NCI-H2107 treated with DMSO at 0.1 percent for 48 hours (cell line): Measurements from ENCODE around the gene CEP192.

Experiments used
- DNase-seq: peaks from one replicate; lab custom pipeline; 2025; ENCODE audit not compliant: unreplicated experiment; lab: John Stamatoyannopoulos, UW

Gene CEP192

DNA sequence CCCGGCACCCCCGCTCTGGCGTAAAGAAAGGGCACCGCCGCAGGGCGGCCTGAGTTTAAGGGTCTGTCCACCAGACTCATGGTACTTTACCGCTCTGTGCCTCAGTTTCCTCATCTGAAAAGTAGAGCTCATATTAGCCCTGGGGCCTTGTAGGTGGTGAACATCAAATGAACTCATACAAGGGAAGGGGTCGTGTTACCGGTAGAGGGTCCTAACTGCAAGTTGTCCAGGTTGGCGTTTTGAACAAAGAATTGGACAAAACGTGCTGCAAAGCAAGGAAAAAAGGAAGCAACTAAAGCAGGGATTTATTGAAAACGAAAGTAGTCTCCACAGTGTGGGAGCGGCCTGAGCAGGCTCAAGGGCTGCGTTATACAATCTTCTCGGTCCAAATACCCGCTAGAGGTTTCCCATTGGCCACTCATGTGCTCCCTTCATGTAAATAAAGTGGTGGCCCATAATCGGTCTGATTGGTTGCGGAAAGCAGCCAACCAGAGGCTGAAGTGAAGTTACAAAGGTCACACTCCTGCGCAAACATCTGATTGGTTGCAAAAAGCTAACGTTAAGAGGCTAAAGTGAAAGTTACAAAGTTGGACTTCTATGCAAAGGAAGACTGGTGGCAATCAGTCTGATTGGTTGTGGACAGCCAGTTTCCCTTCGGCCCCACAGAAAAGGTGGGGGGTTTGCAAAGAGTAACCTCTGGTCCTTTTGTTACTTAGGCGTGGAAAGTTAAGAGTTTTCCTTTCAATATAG, 146.7 kb downstream of the CEP192 start:
- DNase-seq = no peak

DNA sequence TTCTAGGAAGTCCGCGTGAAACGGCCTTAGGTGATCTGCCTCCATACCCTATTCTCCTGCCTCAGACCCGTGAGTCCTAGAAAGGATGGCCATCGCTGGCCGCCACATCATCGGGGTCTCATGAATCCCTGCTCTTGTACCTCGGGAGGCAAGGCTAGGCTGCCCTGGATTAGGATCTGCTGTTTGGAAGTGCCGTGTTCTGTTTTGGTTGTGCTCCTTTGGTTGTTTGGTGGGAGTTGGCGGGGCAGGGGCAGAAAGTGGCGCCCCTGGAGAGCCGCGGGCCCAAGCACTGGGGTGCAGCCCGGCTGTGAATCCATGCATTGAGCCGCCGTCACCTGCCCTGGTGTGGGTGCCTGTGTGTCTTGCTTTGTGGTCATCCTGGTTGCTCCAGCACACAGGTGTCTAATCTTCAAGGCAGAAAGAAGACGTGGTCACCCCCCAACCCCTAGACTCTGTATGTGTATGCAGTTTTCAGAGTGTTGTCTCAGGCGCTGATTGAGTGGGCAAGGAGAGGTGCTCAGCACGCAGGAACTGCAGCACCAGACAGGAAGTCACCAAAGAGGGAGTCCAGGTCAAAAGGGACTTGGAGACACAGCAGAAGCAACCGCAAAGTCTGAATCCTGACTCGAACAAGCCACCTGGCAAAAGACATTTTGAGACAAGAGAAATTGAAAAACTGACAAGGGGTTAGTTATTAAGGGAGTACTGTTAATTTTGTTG, 147.4 kb downstream of the CEP192 start:
- DNase-seq = no peak

DNA sequence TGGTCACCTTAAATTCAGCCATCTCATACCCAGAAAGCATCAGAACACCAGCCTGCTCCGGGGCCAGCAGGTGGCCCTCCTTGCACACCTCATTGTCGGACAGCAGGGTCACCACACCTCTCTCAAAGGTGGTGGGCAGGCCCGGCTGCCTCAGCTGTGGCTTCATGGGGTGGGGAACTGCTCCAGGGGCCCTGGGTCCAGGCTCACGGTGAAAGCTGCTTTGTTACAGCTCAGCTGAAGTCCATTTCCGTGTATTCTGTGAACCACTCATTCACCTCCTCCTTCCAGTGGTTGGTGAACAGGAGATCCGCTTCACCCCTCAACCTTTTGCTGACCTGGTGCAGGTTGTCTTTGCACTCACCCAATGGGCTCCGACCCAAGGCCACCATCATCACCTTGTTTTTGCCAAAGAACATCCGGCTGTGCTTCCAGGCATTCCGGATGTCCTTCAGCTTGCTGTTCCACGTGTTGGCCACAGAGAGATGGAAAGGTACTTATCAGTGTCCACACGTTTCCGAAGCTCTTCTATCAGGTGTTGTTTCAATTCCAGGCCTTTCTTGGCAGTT, 148.8 kb downstream of the CEP192 start:
- no peak for DNase-seq

DNA sequence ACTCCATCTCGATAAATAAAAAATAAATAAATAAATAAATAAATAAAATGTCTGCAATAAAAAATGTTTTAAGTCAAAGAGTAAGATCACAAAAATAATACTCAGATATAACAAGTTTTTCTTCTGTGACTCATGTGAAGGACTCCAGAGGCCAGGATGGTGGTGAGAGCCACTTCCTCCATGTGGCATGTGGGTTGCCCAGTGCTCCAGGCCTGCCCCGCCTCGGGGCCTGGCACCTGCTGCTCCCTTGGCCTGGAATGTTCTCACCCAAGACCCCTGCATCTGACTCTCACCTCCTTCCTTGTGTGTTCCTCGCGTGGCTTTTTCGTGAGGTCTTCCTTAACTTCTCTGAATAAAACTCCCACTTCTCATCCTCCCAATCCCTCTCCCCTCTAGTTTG, 150.0 kb downstream of the CEP192 start:
- DNase-seq = no peak

DNA sequence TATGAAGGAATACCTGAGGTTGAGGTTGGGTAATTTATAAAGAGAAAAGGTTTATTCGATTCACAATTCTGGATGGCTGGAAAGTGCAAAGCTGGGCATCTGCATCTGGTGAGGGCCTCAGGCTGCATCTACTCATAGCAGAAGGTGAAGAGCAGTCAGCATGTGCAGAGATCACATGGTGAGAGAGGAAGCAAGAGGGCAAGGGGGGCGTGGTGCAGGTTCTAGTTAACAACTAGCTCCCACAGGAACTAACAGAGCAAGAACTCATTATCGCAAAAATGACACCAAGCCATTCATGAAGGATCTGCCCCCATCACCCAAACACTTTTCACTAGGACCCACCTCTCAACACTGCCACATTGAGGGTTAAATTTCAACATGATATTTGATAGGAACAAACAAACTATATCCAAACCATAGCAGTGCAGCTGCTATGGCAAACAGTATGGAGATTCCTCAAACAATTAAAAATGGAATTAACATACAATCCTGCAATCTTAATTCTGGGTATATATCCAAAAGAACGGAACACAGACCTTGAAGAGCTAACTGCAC, 154.6 kb downstream of the CEP192 start:
- no peak for DNase-seq

DNA sequence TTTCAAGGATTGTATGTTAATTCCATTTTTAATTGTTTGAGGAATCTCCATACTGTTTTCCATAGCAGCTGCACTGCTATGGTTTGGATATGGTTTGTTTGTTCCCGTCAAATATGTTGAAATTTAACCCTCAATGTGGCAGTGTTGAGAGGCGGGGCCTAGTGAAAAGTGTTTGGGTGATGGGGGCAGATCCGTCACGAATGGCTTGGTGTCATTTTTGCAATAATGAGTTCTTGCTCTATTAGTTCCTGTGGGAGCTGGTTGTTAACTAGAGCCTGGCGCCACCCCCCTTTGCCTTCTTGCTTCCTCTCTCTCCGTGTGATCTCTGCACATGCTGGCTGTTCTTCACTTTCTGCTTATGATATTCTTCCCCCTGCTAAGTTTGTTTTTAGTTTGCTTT, 156.0 kb downstream of the CEP192 start:
- DNase-seq = peak; percentile 78

DNA sequence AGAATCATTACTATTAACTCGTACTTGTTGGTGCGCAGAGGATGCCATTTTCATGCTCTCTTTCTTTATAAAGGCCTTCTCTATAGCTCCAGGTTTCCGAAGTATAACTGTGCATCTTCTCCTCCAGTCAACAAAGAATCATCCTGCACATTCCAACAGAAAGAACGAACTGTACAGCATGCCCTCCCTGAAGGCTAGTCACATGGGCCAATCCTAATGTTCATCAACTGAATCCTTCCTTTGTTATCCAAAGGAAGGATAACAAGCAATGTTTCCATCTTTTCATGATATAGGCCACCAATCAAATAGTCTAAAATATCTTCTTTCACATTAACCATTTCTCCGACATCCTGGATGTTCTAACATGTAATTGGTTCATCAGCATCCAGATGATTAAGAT, 160.5 kb downstream of the CEP192 start:
- DNase-seq = no peak

DNA sequence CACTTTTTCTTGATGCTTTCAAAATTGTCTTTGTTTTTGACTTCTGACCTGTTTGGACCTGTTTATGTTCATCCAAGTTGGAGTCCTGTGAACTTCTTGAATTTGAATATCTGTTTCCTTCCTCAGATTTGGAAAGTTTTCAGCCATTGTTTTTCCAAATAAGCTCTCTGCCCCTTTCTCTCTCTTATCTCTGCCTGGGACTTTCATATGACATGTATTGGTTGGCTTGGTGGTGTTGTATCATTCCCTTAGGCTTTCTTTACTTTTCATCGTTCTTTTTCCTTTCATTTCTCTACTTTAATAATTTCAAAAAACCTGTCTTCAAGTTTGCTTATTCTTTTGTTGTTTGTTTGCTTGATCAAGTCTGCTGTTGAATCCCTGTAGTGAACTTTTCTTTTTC, 167.3 kb downstream of the CEP192 start:
- no peak for DNase-seq

DNA sequence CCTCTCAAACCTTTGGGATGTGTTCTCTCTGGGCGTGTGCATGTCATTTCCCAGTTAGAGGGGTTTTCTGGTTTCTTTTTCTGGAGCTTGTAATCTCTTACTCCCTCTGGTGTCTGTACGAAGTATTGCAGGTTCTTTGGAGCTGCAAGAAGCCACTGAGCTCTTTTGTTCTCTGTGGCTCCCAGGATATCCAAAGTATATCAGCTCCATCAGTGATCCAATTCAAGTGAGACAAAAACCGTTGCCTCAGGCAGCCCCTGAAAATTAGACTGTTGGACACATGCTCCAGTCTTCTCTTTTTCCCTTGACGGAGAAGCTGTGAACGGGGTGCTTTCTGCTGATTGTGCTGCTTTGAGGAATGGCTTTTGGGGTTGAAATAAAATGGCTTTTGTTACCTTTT, 168.4 kb downstream of the CEP192 start:
- DNase-seq = peak; percentile 16

DNA sequence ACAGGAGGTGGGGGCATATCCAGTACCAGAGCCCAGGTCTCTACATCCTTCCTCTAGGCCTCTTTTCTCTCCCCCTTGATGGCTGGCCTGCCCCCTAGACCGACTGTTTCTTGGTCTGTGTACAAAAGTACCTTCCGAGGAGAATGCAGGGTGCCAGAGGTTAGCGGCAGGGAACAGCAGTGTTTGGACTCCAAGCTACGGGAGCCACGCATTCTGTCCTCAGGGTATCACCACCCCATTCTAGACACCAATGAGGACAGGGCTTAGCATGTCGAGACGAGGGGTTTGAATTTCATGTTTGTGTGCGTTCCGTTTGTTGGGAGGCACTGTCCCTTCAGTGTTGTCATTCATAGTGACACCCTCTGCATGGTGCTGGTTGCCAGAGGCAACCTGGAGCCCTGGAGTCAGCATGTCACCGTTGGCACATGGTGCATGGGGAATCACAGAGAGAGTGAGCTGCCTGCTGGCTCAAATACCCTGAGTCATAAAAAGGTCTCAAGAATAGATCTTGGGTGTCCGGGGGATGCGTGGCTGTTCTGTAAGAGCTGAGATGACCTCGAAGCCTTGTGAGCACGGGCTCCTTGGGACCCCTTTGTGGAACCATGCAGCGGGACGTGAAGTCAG, 170.2 kb downstream of the CEP192 start:
- no peak for DNase-seq

DNA sequence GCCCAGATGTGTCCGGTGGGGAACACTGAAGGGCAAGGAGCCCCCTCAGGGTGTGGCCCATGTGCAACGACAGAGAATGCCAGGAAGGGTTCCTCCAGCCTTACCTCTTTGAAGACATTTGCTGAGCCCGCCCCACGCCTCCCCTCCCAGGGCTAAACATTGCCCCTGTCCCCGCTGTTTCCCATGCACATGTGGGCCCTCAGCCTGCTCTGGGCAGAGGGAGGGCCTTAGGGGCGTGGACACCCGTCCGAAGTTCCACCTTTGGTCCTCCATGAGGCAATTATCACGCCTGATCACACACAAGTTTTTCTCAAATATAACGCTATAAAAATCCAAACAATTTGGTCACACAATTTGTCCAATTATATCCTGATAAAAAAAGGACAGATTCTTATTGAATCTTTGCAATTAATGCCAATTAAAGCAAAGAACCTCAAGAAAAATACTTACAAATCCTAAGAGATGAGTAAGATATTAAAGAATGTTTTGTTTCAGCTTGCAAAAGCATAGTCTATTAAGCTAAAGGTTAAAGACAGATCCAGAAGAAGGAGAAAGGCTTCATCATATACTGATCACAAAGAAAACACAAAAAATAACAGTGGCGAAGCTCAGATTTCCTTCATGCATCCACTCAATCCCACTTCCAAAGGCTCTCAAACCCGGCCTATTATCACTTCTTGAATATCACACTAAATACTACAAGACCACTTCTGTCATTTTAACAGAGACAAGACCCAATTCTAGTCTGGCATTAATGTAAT, 172.2 kb downstream of the CEP192 start:
- no peak for DNase-seq

DNA sequence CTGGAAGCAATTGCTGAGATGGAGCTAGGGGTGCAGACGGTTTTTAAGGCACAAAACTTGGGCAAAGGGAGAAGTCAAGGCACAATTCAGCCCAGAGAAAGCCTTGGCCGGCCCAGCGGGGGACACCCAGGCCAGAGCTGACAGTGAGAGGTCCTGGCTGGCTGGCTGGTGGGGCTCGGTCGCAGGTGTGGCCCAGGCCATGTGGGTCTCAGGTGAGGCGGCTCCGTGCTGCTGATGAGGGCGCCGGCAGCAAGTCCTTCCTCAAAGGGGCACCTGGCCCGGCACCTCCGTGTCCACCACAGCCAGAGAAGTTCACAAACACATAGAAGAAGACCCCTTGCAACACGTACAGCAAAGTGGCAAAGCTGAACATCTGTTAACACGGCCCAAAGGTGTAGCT, 173.2 kb downstream of the CEP192 start:
- no peak for DNase-seq

DNA sequence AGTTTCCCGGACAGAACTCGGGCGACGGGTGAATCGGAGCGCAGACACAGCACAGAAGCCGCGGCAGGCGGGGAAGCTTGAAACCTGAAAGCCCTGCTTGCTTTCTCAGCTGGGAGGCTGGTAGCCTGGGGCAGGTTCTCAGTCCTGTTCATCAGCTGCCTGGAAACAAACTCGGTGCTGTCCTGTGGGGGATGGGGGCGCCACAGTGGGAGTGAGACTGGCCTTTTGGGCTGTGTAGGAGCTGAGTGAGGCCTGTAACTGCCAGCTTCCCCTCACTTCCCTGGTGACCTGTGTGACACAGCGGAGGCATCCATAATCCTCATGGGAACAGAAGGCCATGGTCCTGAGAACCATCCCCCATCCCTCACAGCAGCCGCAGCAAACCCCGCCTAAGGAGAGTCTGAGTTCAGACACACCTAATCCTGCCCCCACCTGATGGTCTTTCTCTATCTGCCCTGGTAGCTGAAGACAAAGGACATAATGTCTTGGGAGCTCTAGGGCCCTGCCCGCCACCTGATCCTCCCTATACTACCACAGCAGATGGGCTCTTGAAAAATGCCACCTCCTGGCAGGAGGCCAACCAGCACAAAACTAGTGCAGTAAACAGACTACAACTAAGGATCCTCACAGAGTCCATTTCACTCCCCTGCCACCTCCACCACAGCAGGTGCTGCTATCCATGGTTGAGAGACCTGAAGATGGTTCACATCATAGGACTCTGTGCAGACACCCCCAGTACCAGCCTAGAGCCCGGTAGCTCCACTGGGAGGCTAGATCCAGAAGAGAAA, 174.7 kb downstream of the CEP192 start:
- peak; percentile 62 for DNase-seq

DNA sequence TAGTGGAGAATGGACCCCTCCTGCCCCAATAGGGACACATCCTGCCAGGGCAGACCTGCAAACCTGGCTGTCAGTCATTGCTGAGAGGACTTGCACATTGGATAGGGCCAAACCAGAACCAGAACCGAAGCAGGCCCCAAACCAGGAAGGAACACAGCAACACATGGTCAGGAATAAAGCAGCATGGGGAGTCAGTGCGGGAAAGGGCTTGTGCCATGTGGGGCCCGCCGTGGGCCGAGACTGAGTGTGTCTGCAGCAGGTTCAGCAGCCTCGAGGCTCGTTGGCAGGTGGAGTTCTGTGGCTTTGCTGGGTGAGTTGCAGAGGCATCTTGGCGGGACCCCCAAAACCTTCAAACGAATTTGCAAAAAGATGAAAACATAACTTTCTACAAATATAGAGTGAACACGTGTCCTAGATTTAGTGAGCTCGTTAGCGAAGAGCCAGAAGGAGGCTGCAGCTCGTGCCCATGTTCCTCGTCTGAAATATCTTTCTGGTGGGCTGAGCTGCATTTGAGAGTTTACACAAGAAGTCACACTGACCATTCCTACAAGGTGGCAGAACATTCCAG, 182.5 kb downstream of the CEP192 start:
- DNase-seq = no peak
